ENCODE results near the gene PRIM1. TPM values are rescaled to one million over a fixed set of nuclear protein-coding genes. Genes with fewer than 3 reads are reported as not detected.
A peak's percentile ranks its signal among the peaks of the same experiment; 100 is the strongest.

PRIM1 gene
- total and polyA plus RNA-seq, 2 of the 13 experiments (the other 11 are each of a cell fraction or from before 2014, with no cell fraction given): 30.0 to 47.3 TPM

- TF ChIP-seq ZNF720 (CRISPR knock-in tag; IDR thresholded peaks at IDR 0.05) (no peak), ZNF34 (CRISPR knock-in tag; IDR thresholded peaks at IDR 0.05; ENCODE audit: borderline replicate concordance) (no peak), SRY (CRISPR knock-in tag; IDR thresholded peaks at IDR 0.05) (peak; percentile 69; the same call in 1 of the 2 replicates), ZNF296 (CRISPR knock-in tag; conservative IDR thresholded peaks at IDR 0.05) (0 out of 2 replicates have a peak, but pooled peaks have one; percentile 39), RBM39 (IDR thresholded peaks at IDR 0.05; ENCODE audit: low read depth, low read length, poor library complexity, severe bottlenecking) (peak; percentile 87), ZNF282 (IDR thresholded peaks at IDR 0.05; ENCODE audit: partially characterized antibody) (no peak), GPN1 (CRISPR knock-in tag; IDR thresholded peaks at IDR 0.05; ENCODE audit: borderline replicate concordance) (no peak), EHMT2 (IDR thresholded peaks at IDR 0.05; ENCODE audit: borderline replicate concordance, low read depth, low read length) (no peak), DNMT3B (CRISPR knock-in tag; conservative IDR thresholded peaks at IDR 0.05) (0 out of 2 replicates have a peak, but pooled peaks have one; percentile 20), ZSCAN21 (CRISPR knock-in tag; IDR thresholded peaks at IDR 0.05; ENCODE audit: borderline replicate concordance) (no peak), ZBTB8A (CRISPR knock-in tag; IDR thresholded peaks at IDR 0.05; ENCODE audit: borderline replicate concordance, low read depth) (no peak), ELF4 (CRISPR knock-in tag; IDR thresholded peaks at IDR 0.05; ENCODE audit: borderline replicate concordance) (no peak; the same call in 1 of the 2 replicates), ZNF558 (CRISPR knock-in tag; IDR thresholded peaks at IDR 0.05; ENCODE audit: borderline replicate concordance) (no peak; the same call in 1 of the 2 replicates), TCF7 (IDR thresholded peaks at IDR 0.05; ENCODE audit: low read depth) (no peak), ZNF773 (CRISPR knock-in tag; IDR thresholded peaks at IDR 0.05; ENCODE audit: borderline replicate concordance) (no peak), CENPX (CRISPR knock-in tag; IDR thresholded peaks at IDR 0.05) (no peak), ZNF512B (CRISPR knock-in tag; IDR thresholded peaks at IDR 0.05; ENCODE audit: borderline replicate concordance) (no peak), ZNF724P (CRISPR knock-in tag; IDR thresholded peaks at IDR 0.05; ENCODE audit: borderline replicate concordance) (no peak)
- TF ChIP-seq, protein P1, sequence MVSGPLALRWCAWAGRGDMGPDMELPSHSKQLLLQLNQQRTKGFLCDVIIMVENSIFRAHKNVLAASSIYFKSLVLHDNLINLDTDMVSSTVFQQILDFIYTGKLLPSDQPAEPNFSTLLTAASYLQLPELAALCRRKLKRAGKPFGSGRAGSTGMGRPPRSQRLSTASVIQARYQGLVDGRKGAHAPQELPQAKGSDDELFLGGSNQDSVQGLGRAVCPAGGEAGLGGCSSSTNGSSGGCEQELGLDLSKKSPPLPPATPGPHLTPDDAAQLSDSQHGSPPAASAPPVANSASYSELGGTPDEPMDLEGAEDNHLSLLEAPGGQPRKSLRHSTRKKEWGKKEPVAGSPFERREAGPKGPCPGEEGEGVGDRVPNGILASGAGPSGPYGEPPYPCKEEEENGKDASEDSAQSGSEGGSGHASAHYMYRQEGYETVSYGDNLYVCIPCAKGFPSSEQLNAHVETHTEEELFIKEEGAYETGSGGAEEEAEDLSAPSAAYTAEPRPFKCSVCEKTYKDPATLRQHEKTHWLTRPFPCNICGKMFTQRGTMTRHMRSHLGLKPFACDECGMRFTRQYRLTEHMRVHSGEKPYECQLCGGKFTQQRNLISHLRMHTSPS (CRISPR knock-in tag; IDR thresholded peaks at IDR 0.05; ENCODE audit: low read depth): no peak; the same call in 1 of the 2 replicates
- TF ChIP-seq, protein P2, sequence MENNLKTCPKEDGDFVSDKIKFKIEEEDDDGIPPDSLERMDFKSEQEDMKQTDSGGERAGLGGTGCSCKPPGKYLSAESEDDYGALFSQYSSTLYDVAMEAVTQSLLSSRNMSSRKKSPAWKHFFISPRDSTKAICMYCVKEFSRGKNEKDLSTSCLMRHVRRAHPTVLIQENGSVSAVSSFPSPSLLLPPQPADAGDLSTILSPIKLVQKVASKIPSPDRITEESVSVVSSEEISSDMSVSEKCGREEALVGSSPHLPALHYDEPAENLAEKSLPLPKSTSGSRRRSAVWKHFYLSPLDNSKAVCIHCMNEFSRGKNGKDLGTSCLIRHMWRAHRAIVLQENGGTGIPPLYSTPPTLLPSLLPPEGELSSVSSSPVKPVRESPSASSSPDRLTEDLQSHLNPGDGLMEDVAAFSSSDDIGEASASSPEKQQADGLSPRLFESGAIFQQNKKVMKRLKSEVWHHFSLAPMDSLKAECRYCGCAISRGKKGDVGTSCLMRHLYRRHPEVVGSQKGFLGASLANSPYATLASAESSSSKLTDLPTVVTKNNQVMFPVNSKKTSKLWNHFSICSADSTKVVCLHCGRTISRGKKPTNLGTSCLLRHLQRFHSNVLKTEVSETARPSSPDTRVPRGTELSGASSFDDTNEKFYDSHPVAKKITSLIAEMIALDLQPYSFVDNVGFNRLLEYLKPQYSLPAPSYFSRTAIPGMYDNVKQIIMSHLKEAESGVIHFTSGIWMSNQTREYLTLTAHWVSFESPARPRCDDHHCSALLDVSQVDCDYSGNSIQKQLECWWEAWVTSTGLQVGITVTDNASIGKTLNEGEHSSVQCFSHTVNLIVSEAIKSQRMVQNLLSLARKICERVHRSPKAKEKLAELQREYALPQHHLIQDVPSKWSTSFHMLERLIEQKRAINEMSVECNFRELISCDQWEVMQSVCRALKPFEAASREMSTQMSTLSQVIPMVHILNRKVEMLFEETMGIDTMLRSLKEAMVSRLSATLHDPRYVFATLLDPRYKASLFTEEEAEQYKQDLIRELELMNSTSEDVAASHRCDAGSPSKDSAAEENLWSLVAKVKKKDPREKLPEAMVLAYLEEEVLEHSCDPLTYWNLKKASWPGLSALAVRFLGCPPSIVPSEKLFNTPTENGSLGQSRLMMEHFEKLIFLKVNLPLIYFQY (CRISPR knock-in tag; IDR thresholded peaks at IDR 0.05; ENCODE audit: borderline replicate concordance): no peak
These were observed at the start of gene PRIM1 (continued) for GRCh38 chr12:56751712-56752598.
